Trophoblast cell (in vitro differentiated cells and primary cell): ENCODE data around the gene FGF1.

Experiments
- DNase-seq, 2 donors: peaks; one replicate each; pipeline ENCODE4 v3.0.0-alpha.2; 2016
- H2AFZ ChIP-seq: 2 replicates; pipeline ENCODE4 v1.6.1; 2013; ENCODE audit warnings: low read length, moderate library complexity, mild to moderate bottlenecking; ENCODE audit not compliant: insufficient read depth, poor library complexity
- H2AK5ac ChIP-seq: 2 replicates; pipeline ENCODE4 v1.6.1; 2013; ENCODE audit warnings: mild to moderate bottlenecking, low read length
- H2BK120ac ChIP-seq: 2 replicates; pipeline ENCODE4 v1.6.1; 2013; ENCODE audit warnings: low read length, mild to moderate bottlenecking, moderate library complexity; ENCODE audit not compliant: insufficient read depth, poor library complexity
- H2BK12ac ChIP-seq: 2 replicates; pipeline ENCODE4 v1.6.1; 2013; ENCODE audit warnings: mild to moderate bottlenecking, low read length, moderate library complexity
- H2BK5ac ChIP-seq: 2 replicates; pipeline ENCODE4 v1.6.1; 2013; ENCODE audit warnings: low read length, low read depth, moderate library complexity, mild to moderate bottlenecking; ENCODE audit not compliant: poor library complexity
- H3K14ac ChIP-seq: 2 replicates; pipeline ENCODE4 v1.6.1; 2013; ENCODE audit warnings: mild to moderate bottlenecking, low read length
- H3K18ac ChIP-seq: 2 replicates; pipeline ENCODE4 v1.6.1; 2013; ENCODE audit warnings: mild to moderate bottlenecking, low read length
- H3K23ac ChIP-seq: 2 replicates; pipeline ENCODE4 v1.6.1; 2013; ENCODE audit warnings: low read length
- H3K27ac ChIP-seq: 2 replicates; pipeline ENCODE4 v1.5.1; 2013; ENCODE audit warnings: low read depth, mild to moderate bottlenecking, inconsistent platforms, low read length, moderate library complexity
- H3K27me3 ChIP-seq: 2 replicates; pipeline ENCODE4 v1.6.1; 2013; ENCODE audit warnings: inconsistent platforms, mild to moderate bottlenecking, low read length, moderate library complexity; ENCODE audit not compliant: insufficient read depth
- H3K36me3 ChIP-seq, 2 experiments: 1 replicate in 1 of 2; 2 replicates in 1 of 2; pipeline ENCODE4 v1.6.1; 2013; ENCODE audit warnings: low read length in 2 of 2, mild to moderate bottlenecking in 2 of 2, moderate library complexity in 1 of 2; ENCODE audit not compliant: insufficient read depth in 2 of 2, control insufficient read depth in 1 of 2
- H3K4ac ChIP-seq: 2 replicates; pipeline ENCODE4 v1.6.1; 2013; ENCODE audit warnings: low read depth, mild to moderate bottlenecking, low read length, moderate library complexity
- H3K4me1 ChIP-seq, 2 experiments: 1 replicate in 1 of 2; 2 replicates in 1 of 2; pipeline ENCODE4 v1.6.1; 2013; ENCODE audit warnings: low read length in 2 of 2, mild to moderate bottlenecking in 2 of 2, moderate library complexity in 1 of 2; ENCODE audit not compliant: insufficient read depth in 2 of 2, control insufficient read depth in 1 of 2
- H3K4me2 ChIP-seq: 2 replicates; pipeline ENCODE4 v1.6.1; 2013; ENCODE audit warnings: inconsistent platforms, mild to moderate bottlenecking, low read length, moderate library complexity
- H3K4me3 ChIP-seq: 2 replicates; pipeline ENCODE4 v1.5.1; 2013; ENCODE audit warnings: mild to moderate bottlenecking, low read depth, low read length, inconsistent platforms
- H3K79me1 ChIP-seq: one replicate; pipeline ENCODE4 v1.6.1; 2013; ENCODE audit warnings: low read length
- H3K79me2 ChIP-seq: 2 replicates; pipeline ENCODE4 v1.6.1; 2013; ENCODE audit warnings: low read length, mild to moderate bottlenecking; ENCODE audit not compliant: control insufficient read depth, insufficient read depth, poor library complexity
- H3K9ac ChIP-seq: 2 replicates; pipeline ENCODE4 v1.6.1; 2013; ENCODE audit warnings: mild to moderate bottlenecking, low read length
- H3K9me3 ChIP-seq: 2 replicates; pipeline ENCODE4 v1.6.1; 2013; ENCODE audit warnings: low read depth, mild to moderate bottlenecking, control low read depth, inconsistent platforms, low read length; ENCODE audit not compliant: insufficient read depth
- H4K12ac ChIP-seq: 2 replicates; pipeline ENCODE4 v1.6.1; 2013; ENCODE audit warnings: low read depth, mild to moderate bottlenecking, low read length, moderate library complexity
- H4K8ac ChIP-seq: 2 replicates; pipeline ENCODE4 v1.6.1; 2013; ENCODE audit warnings: low read depth, mild to moderate bottlenecking, low read length, moderate library complexity
- H4K91ac ChIP-seq: one replicate; pipeline ENCODE4 v1.6.1; 2013; ENCODE audit warnings: low read depth, mild to moderate bottlenecking, low read length, moderate library complexity
- WGBS: extraction: QIAGEN DNeasy Blood & Tissue Kit; methylation state at CpG from one replicate; pipeline ENCODE4 v1.1.7; 2013; ENCODE audit warnings: missing lambda C conversion rate; ENCODE audit not compliant: insufficient read length, insufficient coverage; ENCODE audit errors: extremely low coverage; 5-methylcytosine and 5-hydroxymethylcytosine counted together

FGF1 gene

GRCh38 chr5:142590451-142591231, 95.2 kb downstream of the FGF1 start:
- Histone ChIP-seq H4K91ac (no peak overlapping the region), H3K9me3 (no peaks in the 10 kb centered on the region)
- WGBS = no CpG with 5 or more reads among the region's 4 CpGs

GRCh38 chr5:142589720-142590119, 96.2 kb downstream of the FGF1 start:
- no peak overlapping the region for H4K12ac ChIP-seq
- H2AK5ac ChIP-seq = no peak overlapping the region
- no peak overlapping the region for H2BK5ac ChIP-seq
- no peak for DNase-seq
- H3K36me3 ChIP-seq = no peaks in the 10 kb centered on the region
- WGBS = no CpG with 5 or more reads among the region's 1 CpG
- H4K8ac ChIP-seq = no peak overlapping the region
- H3K4me1 ChIP-seq = no peaks in the 10 kb centered on the region
- no peak overlapping the region for H4K91ac ChIP-seq
- no peak overlapping the region for H3K4ac ChIP-seq
- H3K14ac ChIP-seq = no peak overlapping the region
- no peaks in the 10 kb centered on the region for H3K79me1 ChIP-seq
- H3K79me2 ChIP-seq = no peaks in the 10 kb centered on the region
- no peak overlapping the region for H3K27ac ChIP-seq
- H2BK12ac ChIP-seq = no peak overlapping the region
- no peak overlapping the region for H3K18ac ChIP-seq
- H2AFZ ChIP-seq = no peak overlapping the region
- no peak overlapping the region for H3K9ac ChIP-seq
- no peak overlapping the region for H2BK120ac ChIP-seq
- H3K23ac ChIP-seq = no peak overlapping the region
- no peaks in the 10 kb centered on the region for H3K27me3 ChIP-seq
- H3K4me3 ChIP-seq = no peak overlapping the region
- H3K9me3 ChIP-seq = no peaks in the 10 kb centered on the region
- no peak overlapping the region for H3K4me2 ChIP-seq

More at GRCh38 chr5:142590451-142591231, 95.2 kb downstream of the FGF1 start:
- no peaks in the 10 kb centered on the region for H3K36me3 ChIP-seq
- H3K79me2 ChIP-seq = no peaks in the 10 kb centered on the region
- no peak overlapping the region for H4K12ac ChIP-seq
- H3K4me3 ChIP-seq = no peak overlapping the region
- H2BK5ac ChIP-seq = no peak overlapping the region
- no peak overlapping the region for H2AFZ ChIP-seq
- H2BK12ac ChIP-seq = no peak overlapping the region
- no peak overlapping the region for H4K8ac ChIP-seq
- no peaks in the 10 kb centered on the region for H3K4me1 ChIP-seq
- peak; percentile 48 to 71 for DNase-seq
- no peak overlapping the region for H3K27ac ChIP-seq
- no peaks in the 10 kb centered on the region for H3K27me3 ChIP-seq
- no peaks in the 10 kb centered on the region for H3K79me1 ChIP-seq
- no peak overlapping the region for H3K9ac ChIP-seq
- H3K14ac ChIP-seq = no peak overlapping the region
- H3K23ac ChIP-seq = no peak overlapping the region
- no peak overlapping the region for H3K4ac ChIP-seq
- H3K18ac ChIP-seq = no peak overlapping the region
- H2AK5ac ChIP-seq = no peak overlapping the region
- no peak overlapping the region for H2BK120ac ChIP-seq
- no peak overlapping the region for H3K4me2 ChIP-seq

GRCh38 chr5:142587354-142587965, 98.4 kb downstream of the FGF1 start:
- no peaks in the 10 kb centered on the region for H3K36me3 ChIP-seq
- no peaks in the 10 kb centered on the region for H3K79me1 ChIP-seq
- H4K12ac ChIP-seq = no peak overlapping the region
- no peak overlapping the region for H4K91ac ChIP-seq
- no peak overlapping the region for H4K8ac ChIP-seq
- H3K4ac ChIP-seq = no peak overlapping the region
- no peak overlapping the region for H2BK5ac ChIP-seq
- H2BK12ac ChIP-seq = no peak overlapping the region
- no peaks in the 10 kb centered on the region for H3K4me1 ChIP-seq
- DNase-seq = peak in 1 of 2 donors; percentile 39
- no peaks in the 10 kb centered on the region for H3K79me2 ChIP-seq
- no peak overlapping the region for H3K23ac ChIP-seq
- no peak overlapping the region for H3K9ac ChIP-seq
- no peak overlapping the region for H3K27ac ChIP-seq
- H2AK5ac ChIP-seq = no peak overlapping the region
- H3K18ac ChIP-seq = no peak overlapping the region
- no peak overlapping the region for H3K4me3 ChIP-seq
- no CpG with 5 or more reads among the region's 6 CpGs for WGBS
- H3K14ac ChIP-seq = no peak overlapping the region
- no peaks in the 10 kb centered on the region for H3K27me3 ChIP-seq
- H3K4me2 ChIP-seq = no peak overlapping the region
- no peak overlapping the region for H2BK120ac ChIP-seq
- no peak overlapping the region for H2AFZ ChIP-seq
- no peaks in the 10 kb centered on the region for H3K9me3 ChIP-seq

- H3K4me3 ChIP-seq = no peak overlapping the region
- no peaks in the 10 kb centered on the region for H3K27me3 ChIP-seq
- H3K79me1 ChIP-seq = no peaks in the 10 kb centered on the region
- H3K4me1 ChIP-seq = no peaks in the 10 kb centered on the region
- H3K4ac ChIP-seq = no peak overlapping the region
- no peak overlapping the region for H3K27ac ChIP-seq
- no peak overlapping the region for H3K23ac ChIP-seq
- no peak overlapping the region for H3K4me2 ChIP-seq
- H4K8ac ChIP-seq = no peak overlapping the region
- H3K14ac ChIP-seq = no peak overlapping the region
- H2BK5ac ChIP-seq = no peak overlapping the region
- H2AK5ac ChIP-seq = no peak overlapping the region
- no peak overlapping the region for H4K91ac ChIP-seq
- no peak overlapping the region for H3K9ac ChIP-seq
- DNase-seq = no peak
- no peak overlapping the region for H3K18ac ChIP-seq
- no peak overlapping the region for H2AFZ ChIP-seq
- H4K12ac ChIP-seq = no peak overlapping the region
- WGBS = no CpG with 5 or more reads among the region's 4 CpGs
- H2BK120ac ChIP-seq = no peak overlapping the region
- no peaks in the 10 kb centered on the region for H3K36me3 ChIP-seq
- no peak overlapping the region for H2BK12ac ChIP-seq
- no peaks in the 10 kb centered on the region for H3K79me2 ChIP-seq
- H3K9me3 ChIP-seq = no peaks in the 10 kb centered on the region
Observed at GRCh38 chr5:142586552-142586951, 99.3 kb downstream of the FGF1 start.
